IMR-90 (cell line): ENCODE data around the gene FAM234B. TPM values are rescaled to one million over a fixed set of nuclear protein-coding genes. Genes with fewer than 3 reads are reported as not detected.

Experiments
- ATAC-seq: fragments of 200-7000 bp; cut with Tn5 transposase; 2 replicates; pipeline ENCODE4 v1.9.1; 2020; ENCODE audit warnings: low read depth, mild to moderate bottlenecking, moderate library complexity
- BruUV-seq: library from RNA; stranded (reverse); fragments of 400-500 nt; replicated peaks from 2 replicates; lab custom pipeline; 2021; lab: Mats Ljungman, UMichigan
- CTCF ChIA-PET: fragments of 300-600 bp; formaldehyde crosslinking; extraction: SDS; loops from one replicate; lab custom pipeline; 2021; ENCODE audit warnings: antibody characterized with exemption; lab: Yijun Ruan, JAX
- POLR2A ChIA-PET: fragments of 300-600 bp; sonication (Branson Sonifier 250); formaldehyde crosslinking; loops from one replicate; lab custom pipeline; 2022; ENCODE audit warnings: antibody characterized with exemption; ENCODE audit not compliant: unreplicated experiment; lab: Charles Lee
- DNase-seq: peaks from one replicate; pipeline ENCODE4 v3.0.0; 2013
- H2AFZ ChIP-seq: replicated peaks from 2 replicates; pipeline ENCODE3; 2013; ENCODE audit warnings: low read length, mild to moderate bottlenecking; ENCODE audit not compliant: poor library complexity
- H2AK5ac ChIP-seq: 2 replicates; pipeline ENCODE4 v1.6.1; 2013; ENCODE audit warnings: low read depth, low read length, inconsistent platforms
- H2AK9ac ChIP-seq: replicated peaks from 2 replicates; pipeline ENCODE3; 2013; ENCODE audit warnings: mild to moderate bottlenecking, low read depth, low read length, moderate library complexity; ENCODE audit not compliant: poor library complexity
- H2BK120ac ChIP-seq: 2 replicates; pipeline ENCODE4 v1.6.1; 2013; ENCODE audit warnings: low read depth, low read length, inconsistent platforms
- H2BK15ac ChIP-seq: 3 replicates; pipeline ENCODE4 v1.6.1; 2013; ENCODE audit warnings: low read depth, low read length, inconsistent platforms
- H2BK20ac ChIP-seq: 2 replicates; pipeline ENCODE4 v1.6.1; 2013; ENCODE audit warnings: low read depth, mild to moderate bottlenecking, inconsistent platforms, low read length, moderate library complexity
- H2BK5ac ChIP-seq: 2 replicates; pipeline ENCODE4 v1.6.1; 2013; ENCODE audit warnings: mild to moderate bottlenecking, low read depth, low read length, inconsistent platforms; ENCODE audit not compliant: poor library complexity, severe bottlenecking
- H3K14ac ChIP-seq: replicated peaks from 2 replicates; pipeline ENCODE4 v1.6.1; 2013; ENCODE audit warnings: low read depth, low read length, inconsistent platforms
- H3K18ac ChIP-seq: 2 replicates; pipeline ENCODE4 v1.6.1; 2013; ENCODE audit warnings: low read depth, low read length, control low read depth
- H3K23ac ChIP-seq: 2 replicates; pipeline ENCODE4 v1.6.1; 2013; ENCODE audit warnings: low read depth, low read length, inconsistent platforms
- H3K27ac ChIP-seq: 2 replicates; pipeline ENCODE4 v1.5.1; 2013; ENCODE audit warnings: mild to moderate bottlenecking, control low read depth, low read length; ENCODE audit not compliant: insufficient read depth
- H3K27me3 ChIP-seq: 2 replicates; pipeline ENCODE4 v1.6.1; 2013; ENCODE audit warnings: low read length; ENCODE audit not compliant: control insufficient read depth, insufficient read depth
- H3K36me3 ChIP-seq: 2 replicates; pipeline ENCODE4 v1.6.1; 2013; ENCODE audit warnings: low read length, mixed read lengths; ENCODE audit not compliant: control insufficient read depth, insufficient read depth
- H3K4ac ChIP-seq: 2 replicates; pipeline ENCODE4 v1.6.1; 2013; ENCODE audit warnings: low read depth, low read length, inconsistent platforms
- H3K4me1 ChIP-seq: 2 replicates; pipeline ENCODE4 v1.6.1; 2013; ENCODE audit warnings: low read length, mixed read lengths; ENCODE audit not compliant: control insufficient read depth, insufficient read depth
- H3K4me2 ChIP-seq: 2 replicates; pipeline ENCODE4 v1.6.1; 2013; ENCODE audit warnings: low read depth, mild to moderate bottlenecking, control low read depth, low read length, moderate library complexity
- H3K4me3 ChIP-seq: 2 replicates; pipeline ENCODE4 v1.5.1; 2013; ENCODE audit warnings: low read depth, mild to moderate bottlenecking, control low read depth, low read length, moderate library complexity; ENCODE audit not compliant: insufficient read depth
- H3K56ac ChIP-seq: 2 replicates; pipeline ENCODE4 v1.6.1; 2013; ENCODE audit warnings: low read length, inconsistent platforms; ENCODE audit not compliant: insufficient read depth; ENCODE audit errors: extremely low read depth
- H3K79me1 ChIP-seq, 2 experiments: 2 replicates each; pipeline ENCODE4 v1.6.1; 2013; ENCODE audit warnings: low read length in 2 of 2, inconsistent platforms in 1 of 2, low read depth in 1 of 2
- H3K9ac ChIP-seq: 2 replicates; pipeline ENCODE4 v1.6.1; 2013; ENCODE audit warnings: low read depth, low read length, control low read depth
- H3K9me1 ChIP-seq: 2 replicates; pipeline ENCODE4 v1.6.1; 2013; ENCODE audit warnings: low read length, inconsistent platforms; ENCODE audit not compliant: insufficient read depth
- H3K9me3 ChIP-seq: 2 replicates; pipeline ENCODE4 v1.6.1; 2013; ENCODE audit warnings: low read length; ENCODE audit not compliant: control insufficient read depth, insufficient read depth
- H4K20me1 ChIP-seq: 2 replicates; pipeline ENCODE4 v1.6.1; 2013; ENCODE audit warnings: low read length, inconsistent platforms; ENCODE audit not compliant: insufficient read depth
- H4K5ac ChIP-seq: 2 replicates; pipeline ENCODE4 v1.6.1; 2013; ENCODE audit warnings: mild to moderate bottlenecking, low read depth, low read length, control low read depth
- H4K8ac ChIP-seq, 2 experiments: 2 replicates each; pipeline ENCODE4 v1.6.1; 2013; ENCODE audit warnings: low read depth in 2 of 2, low read length in 2 of 2, control low read depth in 1 of 2, inconsistent platforms in 1 of 2
- H4K91ac ChIP-seq: 2 replicates; pipeline ENCODE4 v1.6.1; 2013; ENCODE audit warnings: low read depth, low read length, inconsistent platforms; ENCODE audit not compliant: insufficient read depth
- BHLHE40 ChIP-seq: fragments of 150-350 bp; IDR thresholded peaks from 2 replicates; pipeline ENCODE4 v1.6.1; 2016; ENCODE audit warnings: mild to moderate bottlenecking, low read depth, low read length
- CEBPB ChIP-seq: IDR thresholded peaks from 2 replicates; pipeline ENCODE4 v1.6.1; 2012; ENCODE audit warnings: low read depth, low read length, improper control_type of control experiment
- CHD1 ChIP-seq: IDR thresholded peaks from 2 replicates; pipeline ENCODE4 v1.6.1; 2012; ENCODE audit warnings: low read depth, low read length, improper control_type of control experiment
- MAFK ChIP-seq: IDR thresholded peaks from 2 replicates; pipeline ENCODE4 v1.6.1; 2012; ENCODE audit warnings: low read depth, low read length, improper control_type of control experiment
- MAZ ChIP-seq: IDR thresholded peaks from 2 replicates; pipeline ENCODE4 v1.6.1; 2012; ENCODE audit warnings: low read depth, mild to moderate bottlenecking, low read length, improper control_type of control experiment, moderate library complexity, borderline replicate concordance
- NFE2L2 ChIP-seq: fragments of 150-350 bp; IDR thresholded peaks from 2 replicates; pipeline ENCODE4 v1.6.1; 2016; ENCODE audit warnings: low read depth, mild to moderate bottlenecking, low read length
- POLR2A ChIP-seq: IDR thresholded peaks from 2 replicates; pipeline ENCODE4 v1.6.1; 2012; ENCODE audit warnings: mild to moderate bottlenecking, low read depth, low read length
- RAD21 ChIP-seq: IDR thresholded peaks from 2 replicates; pipeline ENCODE4 v1.6.1; 2012; ENCODE audit warnings: low read length, improper control_type of control experiment
- RCOR1 ChIP-seq: IDR thresholded peaks from 2 replicates; pipeline ENCODE4 v1.6.1; 2012; ENCODE audit warnings: mild to moderate bottlenecking, low read length, improper control_type of control experiment; ENCODE audit not compliant: insufficient replicate concordance
- RFX5 ChIP-seq: IDR thresholded peaks from 2 replicates; pipeline ENCODE4 v1.8.0; 2012; ENCODE audit warnings: low read depth, mild to moderate bottlenecking, low read length, moderate library complexity
- SMC3 ChIP-seq: fragments of 150-350 bp; IDR thresholded peaks from 2 replicates; pipeline ENCODE4 v1.6.1; 2016; ENCODE audit warnings: low read depth, mild to moderate bottlenecking, antibody characterized with exemption, low read length, moderate library complexity
- WGBS, 2 experiments: methylation state at CpG; one replicate each; pipeline versions ENCODE4 v1.1.5 to v1.1.7; 2013; ENCODE audit warnings: missing lambda C conversion rate in 2 of 2; ENCODE audit not compliant: insufficient read length in 1 of 2; ENCODE audit errors: extremely low coverage in 2 of 2; 5-methylcytosine and 5-hydroxymethylcytosine counted together
- dilution Hi-C: fragments of 300-500 bp; cut with HindIII; formaldehyde crosslinking; loops from one replicate; pipeline ENCODE4 v1.14.3; 2018; ENCODE audit warnings: low sequenced_read_pairs; ENCODE audit not compliant: unreplicated experiment
- in situ Hi-C: fragments of 300-500 bp; cut with MboI; formaldehyde crosslinking; loops from 3 replicates; pipeline ENCODE4 v1.14.3; 2019; ENCODE audit warnings: low sequenced_read_pairs, inconsistent platforms, mixed read lengths
- intact Hi-C: fragments of 100-400 bp; cut with micrococcal nuclease; formaldehyde crosslinking; loops from 2 replicates; pipeline ENCODE4 v1.10.0; 2022
- polyA plus RNA-seq, 3 experiments: library from polyadenylated mRNA; depleted of rRNA; stranded (reverse); fragments of >200 nt; gene quantifications; 2 replicates each; pipeline ENCODE4 v1.2.3, GENCODE V29; 2012; ENCODE audit warnings: low replicate concordance in 1 of 3
- total RNA-seq: library from RNA; depleted of rRNA; stranded (reverse); fragments of >200 nt; gene quantifications from 2 replicates; pipeline ENCODE4 v1.2.3, GENCODE V29; 2012
- TF ChIP-seq, protein P1 (sequence below): conservative IDR thresholded peaks from 2 replicates; pipeline ENCODE4 v1.5.1; 2012; ENCODE audit warnings: mild to moderate bottlenecking, low read depth, low read length, improper control_type of control experiment
- TF ChIP-seq, protein P2 (sequence below): fragments of 150-350 bp; IDR thresholded peaks from 2 replicates; pipeline ENCODE4 v1.6.1; 2016; ENCODE audit warnings: low read depth, mild to moderate bottlenecking, low read length, moderate library complexity, borderline replicate concordance

The FAM234B gene
- total and polyA plus RNA-seq, 2 of the 4 experiments (the other 2 are of a cell fraction), result 3.6 to 8.6 TPM

- Histone ChIP-seq H4K91ac (no peak overlapping the region), H3K56ac (no peak overlapping the region), H3K9me1 (peaks cover 8% of the 10 kb centered on the region), H3K23ac (peak overlapping the region; percentile 19; the same call in 1 of the 2 replicates), H3K4ac (0 out of 2 replicates have a peak overlapping the region, but pooled peaks have one; percentile 8), H3K36me3 (0 out of 2 replicates have a peak, but pooled peaks cover 2% of the 10 kb centered on the region), H3K9ac (no peak overlapping the region), H2BK5ac (no peak overlapping the region), H2AFZ (no peak overlapping the region), H3K27ac (no peak overlapping the region), H2AK9ac (no peak overlapping the region), H3K14ac (no peak overlapping the region; the same call in 1 of the 2 replicates), H3K4me3 (no peak overlapping the region), H2BK120ac (no peak overlapping the region), H4K5ac (no peak overlapping the region; the same call in 1 of the 2 replicates), H4K20me1 (peaks cover 13% of the 10 kb centered on the region), H4K8ac (no peak overlapping the region), H3K27me3 (no peaks in the 10 kb centered on the region), H3K4me1 (peaks cover 21% of the 10 kb centered on the region), H3K4me2 (no peak overlapping the region; the same call in 1 of the 2 replicates), H2BK20ac (no peak overlapping the region), H2BK15ac (no peak overlapping the region), H3K9me3 (no peaks in the 10 kb centered on the region), H3K79me1 (peaks cover 53 to 72% of the 10 kb centered on the region in 2 experiments), H2AK5ac (no peak overlapping the region), H3K18ac (no peak overlapping the region)
- no peak for DNase-seq
- intact Hi-C loops (loop anchor here (10.0 kb wide), 1 partner anchor 1169 kb away; no protein-coding TSS in a partner anchor), dilution Hi-C loops (no loop called here), in situ Hi-C loops (no loop called here)
- ChIA-PET CTCF (no interaction called here), POLR2A (no interaction called here)
- no peak for ATAC-seq
- WGBS, 2 experiments, result no CpG with 5 or more reads among the region's 3 CpGs
- BruUV-seq, result no TSS peak
- TF ChIP-seq BHLHE40, result no peak
- no peak for TF ChIP-seq RFX5
- TF ChIP-seq NFE2L2, result no peak
- no peak for TF ChIP-seq SMC3
- TF ChIP-seq RAD21, result no peak
- TF ChIP-seq RCOR1, result no peak
- no peak for TF ChIP-seq MAFK
- TF ChIP-seq, protein P1, sequence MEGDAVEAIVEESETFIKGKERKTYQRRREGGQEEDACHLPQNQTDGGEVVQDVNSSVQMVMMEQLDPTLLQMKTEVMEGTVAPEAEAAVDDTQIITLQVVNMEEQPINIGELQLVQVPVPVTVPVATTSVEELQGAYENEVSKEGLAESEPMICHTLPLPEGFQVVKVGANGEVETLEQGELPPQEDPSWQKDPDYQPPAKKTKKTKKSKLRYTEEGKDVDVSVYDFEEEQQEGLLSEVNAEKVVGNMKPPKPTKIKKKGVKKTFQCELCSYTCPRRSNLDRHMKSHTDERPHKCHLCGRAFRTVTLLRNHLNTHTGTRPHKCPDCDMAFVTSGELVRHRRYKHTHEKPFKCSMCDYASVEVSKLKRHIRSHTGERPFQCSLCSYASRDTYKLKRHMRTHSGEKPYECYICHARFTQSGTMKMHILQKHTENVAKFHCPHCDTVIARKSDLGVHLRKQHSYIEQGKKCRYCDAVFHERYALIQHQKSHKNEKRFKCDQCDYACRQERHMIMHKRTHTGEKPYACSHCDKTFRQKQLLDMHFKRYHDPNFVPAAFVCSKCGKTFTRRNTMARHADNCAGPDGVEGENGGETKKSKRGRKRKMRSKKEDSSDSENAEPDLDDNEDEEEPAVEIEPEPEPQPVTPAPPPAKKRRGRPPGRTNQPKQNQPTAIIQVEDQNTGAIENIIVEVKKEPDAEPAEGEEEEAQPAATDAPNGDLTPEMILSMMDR, result no peak
- TF ChIP-seq POLR2A, result no peak
- no peak for TF ChIP-seq MAZ
- no peak for TF ChIP-seq CHD1
- TF ChIP-seq CEBPB, result no peak
- TF ChIP-seq, protein P2, sequence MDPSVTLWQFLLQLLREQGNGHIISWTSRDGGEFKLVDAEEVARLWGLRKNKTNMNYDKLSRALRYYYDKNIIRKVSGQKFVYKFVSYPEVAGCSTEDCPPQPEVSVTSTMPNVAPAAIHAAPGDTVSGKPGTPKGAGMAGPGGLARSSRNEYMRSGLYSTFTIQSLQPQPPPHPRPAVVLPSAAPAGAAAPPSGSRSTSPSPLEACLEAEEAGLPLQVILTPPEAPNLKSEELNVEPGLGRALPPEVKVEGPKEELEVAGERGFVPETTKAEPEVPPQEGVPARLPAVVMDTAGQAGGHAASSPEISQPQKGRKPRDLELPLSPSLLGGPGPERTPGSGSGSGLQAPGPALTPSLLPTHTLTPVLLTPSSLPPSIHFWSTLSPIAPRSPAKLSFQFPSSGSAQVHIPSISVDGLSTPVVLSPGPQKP, result no peak
These were observed 48.0 kb upstream of the FAM234B start for GRCh38 chr12:12996209-12996608.
